ENCODE data around the gene UCKL1.
"Not testable (repeated sequence)": the region's sequence is repeated elsewhere in the genome, so short reads cannot be mapped to it uniquely, and the experiment has no call there.

Gene UCKL1

GRCh38 chr20:63935447-63935846 lies 20.8 kb downstream of the UCKL1 start:
- TF ChIP-seq ZNF274 (IDR thresholded peaks at IDR 0.05; ENCODE audit: low read depth, low read length), result no peak
- no peak overlapping the region for H3K4me3 ChIP-seq (ENCODE audit: low read length)

GRCh38 chr20:63934271-63935068 lies 21.7 kb downstream of the UCKL1 start:
- H3K4me3 ChIP-seq (ENCODE audit: low read length), result no peak overlapping the region
- no peak for TF ChIP-seq ZNF274 (IDR thresholded peaks at IDR 0.05; ENCODE audit: low read depth, low read length)

- no peak overlapping the region for H3K4me3 ChIP-seq (ENCODE audit: low read length)
- no peak for TF ChIP-seq ZNF274 (IDR thresholded peaks at IDR 0.05; ENCODE audit: low read depth, low read length)
These were observed 22.6 kb downstream of the UCKL1 start for GRCh38 chr20:63933646-63934045.

GRCh38 chr20:63932606-63933160 lies 23.5 kb downstream of the UCKL1 start:
- TF ChIP-seq ZNF274 (IDR thresholded peaks at IDR 0.05; ENCODE audit: low read depth, low read length), result no peak
- no peak overlapping the region for H3K4me3 ChIP-seq (ENCODE audit: low read length)

- no peak overlapping the region for H3K4me3 ChIP-seq (ENCODE audit: low read length)
- TF ChIP-seq ZNF274 (IDR thresholded peaks at IDR 0.05; ENCODE audit: low read depth, low read length), result no peak
These were observed 24.5 kb downstream of the UCKL1 start for GRCh38 chr20:63931735-63932134.

GRCh38 chr20:63930971-63931553 lies 25.2 kb downstream of the UCKL1 start:
- no peak for TF ChIP-seq ZNF274 (IDR thresholded peaks at IDR 0.05; ENCODE audit: low read depth, low read length)

GRCh38 chr20:63929473-63929883 lies 26.7 kb downstream of the UCKL1 start:
- not testable (repeated sequence) for H3K4me3 ChIP-seq (ENCODE audit: low read length)

More at GRCh38 chr20:63930971-63931553, 25.2 kb downstream of the UCKL1 start:
- H3K4me3 ChIP-seq (ENCODE audit: low read length), result no peak overlapping the region

GRCh38 chr20:63929071-63929470 lies 27.1 kb downstream of the UCKL1 start:
- no peak overlapping the region for H3K4me3 ChIP-seq (ENCODE audit: low read length)
- TF ChIP-seq ZNF274 (IDR thresholded peaks at IDR 0.05; ENCODE audit: low read depth, low read length), result no peak

- no peak for TF ChIP-seq ZNF274 (IDR thresholded peaks at IDR 0.05; ENCODE audit: low read depth, low read length)
- H3K4me3 ChIP-seq (ENCODE audit: low read length), result no peak overlapping the region
These were observed 29.9 kb downstream of the UCKL1 start for GRCh38 chr20:63926298-63926697.

GRCh38 chr20:63924241-63924640 lies 32.0 kb downstream of the UCKL1 start:
- no peak overlapping the region for H3K4me3 ChIP-seq (ENCODE audit: low read length)
- no peak for TF ChIP-seq ZNF274 (IDR thresholded peaks at IDR 0.05; ENCODE audit: low read depth, low read length)

- no peak overlapping the region for H3K4me3 ChIP-seq (ENCODE audit: low read length)
- TF ChIP-seq ZNF274 (IDR thresholded peaks at IDR 0.05; ENCODE audit: low read depth, low read length), result no peak
These were observed 32.6 kb downstream of the UCKL1 start for GRCh38 chr20:63923651-63924050.

GRCh38 chr20:63920226-63920625 lies 36.0 kb downstream of the UCKL1 start:
- no peak overlapping the region for H3K4me3 ChIP-seq (ENCODE audit: low read length)
- no peak for TF ChIP-seq ZNF274 (IDR thresholded peaks at IDR 0.05; ENCODE audit: low read depth, low read length)

- H3K4me3 ChIP-seq (ENCODE audit: low read length), result no peak overlapping the region
- TF ChIP-seq ZNF274 (IDR thresholded peaks at IDR 0.05; ENCODE audit: low read depth, low read length), result no peak
These were observed 37.1 kb downstream of the UCKL1 start for GRCh38 chr20:63919130-63919529.

- H3K4me3 ChIP-seq (ENCODE audit: low read length), result no peak overlapping the region
- TF ChIP-seq ZNF274 (IDR thresholded peaks at IDR 0.05; ENCODE audit: low read depth, low read length), result no peak
These were observed 38.4 kb downstream of the UCKL1 start for GRCh38 chr20:63917811-63918210.

- H3K4me3 ChIP-seq (ENCODE audit: low read length), result not testable (repeated sequence)
These were observed 39.8 kb downstream of the UCKL1 start for GRCh38 chr20:63916371-63916939.

All from GM08714 (cell line).